GM18507 (cell line): ENCODE measurements around the gene COL2A1.

Source experiments
- DNase-seq: peaks from one replicate; pipeline ENCODE4 v3.0.0; 2011; ENCODE audit warnings: low read depth; ENCODE audit not compliant: insufficient read length; ENCODE audit errors: extremely low spot score
- FAIRE-seq: peaks from 2 replicates; lab custom pipeline; 2011; peaks lifted over from hg19 to GRCh38; lab: Jason Lieb, UNC

The COL2A1 gene

GRCh38 chr12:48016373-48017020 is 12.2 kb upstream of the COL2A1 start:
- no peak for FAIRE-seq

GRCh38 chr12:48015954-48016353 is 11.7 kb upstream of the COL2A1 start:
- FAIRE-seq: no peak

More at GRCh38 chr12:48016373-48017020, 12.2 kb upstream of the COL2A1 start:
- no peak for DNase-seq

GRCh38 chr12:48015129-48015528 is 10.9 kb upstream of the COL2A1 start:
- no peak for FAIRE-seq
- no peak for DNase-seq

More at GRCh38 chr12:48015954-48016353, 11.7 kb upstream of the COL2A1 start:
- no peak for DNase-seq

- FAIRE-seq: no peak
- no peak for DNase-seq
Measured at GRCh38 chr12:48013287-48013686, 9.0 kb upstream of the COL2A1 start.

- no peak for FAIRE-seq
Measured at GRCh38 chr12:48012070-48012469, 7.8 kb upstream of the COL2A1 start.

GRCh38 chr12:48010366-48010970 is 6.2 kb upstream of the COL2A1 start:
- FAIRE-seq: no peak
- DNase-seq: no peak

More at GRCh38 chr12:48012070-48012469, 7.8 kb upstream of the COL2A1 start:
- DNase-seq: no peak

GRCh38 chr12:48009471-48009870 is 5.2 kb upstream of the COL2A1 start:
- FAIRE-seq (no peak), DNase-seq (no peak)

- DNase-seq (no peak), FAIRE-seq (no peak)
Measured at GRCh38 chr12:48008950-48009349, 4.7 kb upstream of the COL2A1 start.

- no peak for DNase-seq
- no peak for FAIRE-seq
Measured at GRCh38 chr12:48008349-48008748, 4.1 kb upstream of the COL2A1 start.

- FAIRE-seq (no peak), DNase-seq (no peak)
Measured at GRCh38 chr12:48007206-48007605, 2.9 kb upstream of the COL2A1 start.

- no peak for FAIRE-seq
Measured at GRCh38 chr12:48005750-48006021, 1.4 kb upstream of the COL2A1 start.

GRCh38 chr12:48005001-48005749 is 899 bp upstream of the COL2A1 start:
- DNase-seq (no peak), FAIRE-seq (no peak)

More at GRCh38 chr12:48005750-48006021, 1.4 kb upstream of the COL2A1 start:
- DNase-seq: no peak

GRCh38 chr12:48003226-48004052 is 837 bp downstream of the COL2A1 start:
- FAIRE-seq (no peak), DNase-seq (no peak)

GRCh38 chr12:48002773-48003218 is 1.5 kb downstream of the COL2A1 start:
- DNase-seq (no peak), FAIRE-seq (no peak)

GRCh38 chr12:48002414-48002730 is 1.9 kb downstream of the COL2A1 start:
- DNase-seq (no peak), FAIRE-seq (no peak)

- no peak for FAIRE-seq
- DNase-seq: no peak
Measured at GRCh38 chr12:48001505-48002413, 2.5 kb downstream of the COL2A1 start.

- no peak for DNase-seq
- FAIRE-seq: no peak
Measured at GRCh38 chr12:48000878-48001504, 3.3 kb downstream of the COL2A1 start.

- FAIRE-seq (no peak), DNase-seq (no peak)
Measured at GRCh38 chr12:47999816-48000215, 4.5 kb downstream of the COL2A1 start.

GRCh38 chr12:47997321-47997720 is 7.0 kb downstream of the COL2A1 start:
- DNase-seq: no peak

More at GRCh38 chr12:47997321-47997720, 7.0 kb downstream of the COL2A1 start:
- no peak for FAIRE-seq
